Lower leg skin (tissue), 3 donors: ENCODE results near the gene WWOX.

ENCODE experiments used
- CTCF ChIP-seq, 3 donors: fragments of 450-650 bp; IDR thresholded peaks; one replicate each; pipeline ENCODE4 v1.5.1; 2016; ENCODE audit warnings: antibody characterized with exemption in 3 of 3, mild to moderate bottlenecking in 3 of 3, moderate library complexity in 2 of 3
- POLR2A ChIP-seq, 2 donors: fragments of 450-650 bp; IDR thresholded peaks; one replicate each; pipeline ENCODE4 v1.6.1; 2016 to 2017; ENCODE audit warnings: antibody characterized with exemption in 2 of 2, mild to moderate bottlenecking in 1 of 2, moderate library complexity in 1 of 2

- TF ChIP-seq CTCF (IDR thresholded peaks at IDR 0.05) (no peak), POLR2A (IDR thresholded peaks at IDR 0.05) (no peak)
Observed at GRCh38 chr16:78903843-78904242, 804.4 kb downstream of the WWOX start.
